ENCODE data around the gene RBM48. TPM values are rescaled to one million over a fixed set of nuclear protein-coding genes. Genes with fewer than 3 reads are reported as not detected.

RBM48 gene
- total RNA-seq, 2 donors from 2014 or later = 8.5 to 13.7 TPM

GRCh38 chr7:92560602-92561001, 32.0 kb downstream of the RBM48 start:
- Histone ChIP-seq H3K27me3 (replicated peaks; ENCODE audit: insufficient read depth) (no peaks in the 10 kb centered on the region), H3K27ac (no peak overlapping the region), H3K4me3 (no peak overlapping the region), H3K9me3 (no peaks in the 10 kb centered on the region), H3K36me3 (no peaks in the 10 kb centered on the region), H3K4me1 (replicated peaks) (no peaks in the 10 kb centered on the region)
- no peak for DNase-seq (ENCODE audit: low spot score)
- intact Hi-C loops (cut with DNase I) = no loop called here
- TF ChIP-seq CTCF (IDR thresholded peaks at IDR 0.05) (no peak), POLR2A (IDR thresholded peaks at IDR 0.05) (no peak), POLR2AphosphoS5 (IDR thresholded peaks at IDR 0.05) (no peak)

GRCh38 chr7:92563345-92563744, 34.8 kb downstream of the RBM48 start:
- TF ChIP-seq POLR2AphosphoS5 (IDR thresholded peaks at IDR 0.05) = no peak
- no peak for TF ChIP-seq POLR2A (IDR thresholded peaks at IDR 0.05)
- no peak for TF ChIP-seq CTCF (IDR thresholded peaks at IDR 0.05)
- H3K27ac ChIP-seq = no peak overlapping the region
- H3K27me3 ChIP-seq (replicated peaks; ENCODE audit: insufficient read depth) = no peaks in the 10 kb centered on the region
- no peaks in the 10 kb centered on the region for H3K9me3 ChIP-seq
- no peak overlapping the region for H3K4me3 ChIP-seq
- WGBS = 84% methylated on average over 2 of the region's 2 CpGs
- no peak for DNase-seq (ENCODE audit: low spot score)
- intact Hi-C loops (cut with DNase I) = no loop called here
- no peaks in the 10 kb centered on the region for H3K4me1 ChIP-seq (replicated peaks)
- no peaks in the 10 kb centered on the region for H3K36me3 ChIP-seq

- intact Hi-C loops (cut with DNase I) = no loop called here
These were observed 38.9 kb downstream of the RBM48 start for GRCh38 chr7:92567460-92567859.

GRCh38 chr7:92569137-92569536, 40.5 kb downstream of the RBM48 start:
- Histone ChIP-seq H3K36me3 (no peaks in the 10 kb centered on the region), H3K27ac (no peak overlapping the region), H3K9me3 (no peaks in the 10 kb centered on the region), H3K27me3 (replicated peaks; ENCODE audit: insufficient read depth) (no peaks in the 10 kb centered on the region), H3K4me3 (no peak overlapping the region), H3K4me1 (replicated peaks) (no peaks in the 10 kb centered on the region)
- WGBS = 90% methylated on average over 4 of the region's 4 CpGs
- TF ChIP-seq POLR2A (IDR thresholded peaks at IDR 0.05) = no peak
- TF ChIP-seq CTCF (IDR thresholded peaks at IDR 0.05) = no peak
- TF ChIP-seq POLR2AphosphoS5 (IDR thresholded peaks at IDR 0.05) = no peak
- intact Hi-C loops (cut with DNase I) = no loop called here
- DNase-seq (ENCODE audit: low spot score) = no peak

More at GRCh38 chr7:92567460-92567859, 38.9 kb downstream of the RBM48 start:
- no peaks in the 10 kb centered on the region for H3K9me3 ChIP-seq
- H3K27me3 ChIP-seq (replicated peaks; ENCODE audit: insufficient read depth) = no peaks in the 10 kb centered on the region
- no peaks in the 10 kb centered on the region for H3K4me1 ChIP-seq (replicated peaks)
- no peak for DNase-seq (ENCODE audit: low spot score)
- H3K36me3 ChIP-seq = no peaks in the 10 kb centered on the region
- no peak overlapping the region for H3K27ac ChIP-seq
- 91% methylated on average over 6 of the region's 6 CpGs for WGBS
- no peak overlapping the region for H3K4me3 ChIP-seq
- TF ChIP-seq POLR2A (IDR thresholded peaks at IDR 0.05) (no peak), POLR2AphosphoS5 (IDR thresholded peaks at IDR 0.05) (no peak), CTCF (IDR thresholded peaks at IDR 0.05) (no peak)

- Histone ChIP-seq H3K27ac (no peak overlapping the region), H3K4me3 (no peak overlapping the region), H3K9me3 (no peaks in the 10 kb centered on the region), H3K36me3 (no peaks in the 10 kb centered on the region), H3K27me3 (replicated peaks; ENCODE audit: insufficient read depth) (no peaks in the 10 kb centered on the region), H3K4me1 (replicated peaks) (no peaks in the 10 kb centered on the region)
- 92% methylated on average over 3 of the region's 3 CpGs for WGBS
- intact Hi-C loops (cut with DNase I) = no loop called here
- TF ChIP-seq POLR2A (IDR thresholded peaks at IDR 0.05) = no peak
- no peak for TF ChIP-seq CTCF (IDR thresholded peaks at IDR 0.05)
- TF ChIP-seq POLR2AphosphoS5 (IDR thresholded peaks at IDR 0.05) = no peak
- no peak for DNase-seq (ENCODE audit: low spot score)
These were observed 47.7 kb downstream of the RBM48 start for GRCh38 chr7:92576296-92576695.
